Skin epidermis (tissue), 12 donors: ENCODE data around the gene PDE4C.

Source experiments
- H3K27ac ChIP-seq, 21 experiments: fragments of 200-600 bp; sonication (generic) in 11 of 21; one replicate each; pipeline ENCODE4 v1.5.0; 2020; ENCODE audit warnings: mild to moderate bottlenecking in 3 of 21, inconsistent platforms in 2 of 21, moderate library complexity in 2 of 21
- H3K4me3 ChIP-seq, 7 experiments: fragments of 200-600 bp; sonication (generic) in 2 of 7; one replicate each; pipeline ENCODE4 v1.5.0; 2020; ENCODE audit warnings: inconsistent platforms in 2 of 7, mild to moderate bottlenecking in 2 of 7, moderate library complexity in 1 of 7

Gene PDE4C

GRCh38 chr19:18204394-18205199, 21.6 kb downstream of the PDE4C start:
- Histone ChIP-seq H3K27ac (peak overlapping the region in 20 of 21 experiments; percentile 71 to 95 (median 88)), H3K4me3 (peak overlapping the region; percentile 31 to 91 (median 54))

DNA sequence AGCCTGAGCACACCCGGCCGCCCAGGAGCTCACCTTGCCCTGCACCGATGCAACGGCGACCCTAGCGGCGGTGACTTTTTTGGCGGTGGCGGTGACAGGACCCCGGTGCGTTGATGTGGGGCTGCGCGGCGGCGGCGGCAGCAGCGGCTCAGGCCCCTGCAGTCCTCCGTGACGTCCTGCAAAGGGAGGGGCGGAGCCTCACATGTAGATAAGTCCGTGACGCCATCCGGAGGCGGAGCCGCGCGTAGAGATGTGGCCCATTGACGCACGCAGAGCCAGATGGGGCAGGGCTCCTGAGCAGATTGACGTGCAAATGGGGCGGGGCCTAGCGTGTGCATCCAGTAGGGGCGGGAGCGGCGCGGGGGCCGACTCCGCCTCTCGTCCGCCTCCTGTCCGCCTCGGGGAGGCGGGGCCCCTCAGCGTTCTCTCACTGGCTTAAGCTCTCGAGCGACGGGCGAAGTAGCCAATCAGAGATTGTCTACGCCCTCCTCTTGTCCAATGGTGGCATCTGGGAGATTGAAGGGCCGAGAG, 22.3 kb downstream of the PDE4C start, which contains the start of gene RAB3A:
RAB3A (minus strand) TSS at position 180 of the 531 bp plus-strand sequence. CDS start 1,302 bp downstream, outside the sequence.
- Histone ChIP-seq H3K27ac (peak within 1 kb of the TSS in 20 of 21 experiments; percentile 71 to 95 (median 88)), H3K4me3 (peak within 1 kb of the TSS; percentile 56 to 91 (median 68))

DNA sequence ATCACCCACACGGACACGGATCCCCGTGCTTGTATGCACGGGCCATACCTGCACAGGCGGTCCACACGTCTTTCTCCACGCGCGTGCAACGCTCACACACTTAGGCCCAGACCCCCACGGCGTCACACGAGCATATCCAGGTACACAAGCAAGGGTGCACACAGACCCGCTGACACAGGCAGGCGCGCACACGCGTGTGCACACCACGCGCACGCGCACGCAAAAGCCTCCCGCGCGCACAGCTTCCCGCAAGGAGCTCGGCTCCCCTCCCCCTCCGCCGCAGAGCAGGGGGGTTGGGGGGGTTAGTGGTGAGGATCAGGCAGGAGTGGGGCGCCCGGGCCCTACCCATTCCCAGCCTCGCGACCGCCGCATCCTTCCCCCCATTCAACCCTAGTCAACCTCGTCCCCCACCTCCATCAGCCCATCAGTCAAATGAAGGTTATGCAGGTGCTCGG, 22.8 kb downstream of the PDE4C start:
- peak overlapping the region; percentile 56 to 91 (median 68) for H3K4me3 ChIP-seq
- H3K27ac ChIP-seq = peak overlapping the region in 12 of 21 experiments; percentile 8 to 86 (median 58)

- Histone ChIP-seq H3K4me3 (peak overlapping the region; percentile 56 to 91 (median 68)), H3K27ac (peak overlapping the region in 3 of 21 experiments; percentile 1 to 70 (median 64))
Observed at GRCh38 chr19:18202778-18203407, 23.3 kb downstream of the PDE4C start.

- no peak overlapping the region for H3K4me3 ChIP-seq
- H3K27ac ChIP-seq = peak overlapping the region in 1 of 21 experiments; percentile 1
Observed at GRCh38 chr19:18202397-18202777, 23.9 kb downstream of the PDE4C start.

- Histone ChIP-seq H3K27ac (no peak overlapping the region), H3K4me3 (no peak overlapping the region)
Observed at GRCh38 chr19:18198374-18198773, 27.9 kb downstream of the PDE4C start.

DNA sequence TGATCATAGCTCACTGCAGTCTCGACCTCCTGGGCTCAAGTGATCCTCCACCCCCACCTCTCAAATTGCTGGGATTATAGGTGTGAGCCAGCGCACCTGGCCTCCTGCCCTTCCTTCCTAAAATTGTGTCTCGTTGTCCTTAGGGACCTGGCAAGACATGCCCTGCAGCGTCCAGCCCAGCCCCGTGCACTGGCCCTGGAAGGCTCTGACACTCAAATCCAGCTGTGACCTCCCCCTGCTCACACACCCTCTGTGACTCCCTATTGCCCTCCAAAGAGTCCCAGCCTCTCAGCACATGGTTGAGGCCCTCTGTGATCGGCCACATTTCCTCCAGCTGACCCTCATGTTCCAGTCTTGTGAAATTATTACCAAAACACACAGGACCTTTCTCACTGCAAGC, 28.3 kb downstream of the PDE4C start:
- H3K27ac ChIP-seq = no peak overlapping the region
- H3K4me3 ChIP-seq = no peak overlapping the region

GRCh38 chr19:18197306-18197705, 28.9 kb downstream of the PDE4C start:
- no peak overlapping the region for H3K4me3 ChIP-seq
- H3K27ac ChIP-seq = no peak overlapping the region

DNA sequence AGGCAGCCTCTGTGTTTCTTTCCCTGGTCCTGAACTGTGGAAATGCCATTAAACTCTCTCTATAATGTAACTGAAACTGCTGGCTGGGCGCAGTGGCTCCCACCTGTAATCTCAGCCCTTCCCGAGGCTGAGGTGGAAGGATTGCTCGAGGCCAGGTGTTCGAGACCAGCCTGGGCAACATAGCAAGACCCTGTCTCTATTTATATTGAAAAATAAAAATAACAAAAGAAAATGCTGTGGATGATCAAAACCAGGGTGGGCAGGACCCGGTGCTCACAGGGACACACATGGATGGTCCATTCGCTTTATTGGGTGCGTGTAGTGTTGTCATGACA, 29.8 kb downstream of the PDE4C start:
- Histone ChIP-seq H3K27ac (peak overlapping the region in 1 of 21 experiments; percentile 10), H3K4me3 (no peak overlapping the region)

- Histone ChIP-seq H3K27ac (peak overlapping the region in 5 of 21 experiments; percentile 1 to 86 (median 23)), H3K4me3 (peak overlapping the region in 1 of 7 experiments; percentile 74)
Observed at GRCh38 chr19:18194554-18195238, 31.5 kb downstream of the PDE4C start.

GRCh38 chr19:18194181-18194530, 32.1 kb downstream of the PDE4C start:
- Histone ChIP-seq H3K27ac (peak overlapping the region in 4 of 21 experiments; percentile 23 to 86 (median 64)), H3K4me3 (peak overlapping the region in 6 of 7 experiments; percentile 66 to 97 (median 84))

- peak overlapping the region; percentile 60 to 97 (median 79) for H3K4me3 ChIP-seq
- peak overlapping the region in 20 of 21 experiments; percentile 41 to 92 (median 82) for H3K27ac ChIP-seq
Observed at GRCh38 chr19:18193388-18194180, 32.7 kb downstream of the PDE4C start.

GRCh38 chr19:18192673-18193387, 33.4 kb downstream of the PDE4C start, which contains the start of gene MPV17L2:
Gene MPV17L2 (plus strand): TSS chr19:18193218. CDS start chr19:18193282, 64 bp downstream.
- H3K4me3 ChIP-seq = peak within 1 kb of the TSS; percentile 60 to 97 (median 79)
- peak within 1 kb of the TSS; percentile 41 to 93 (median 86) for H3K27ac ChIP-seq

- H3K4me3 ChIP-seq = peak overlapping the region in 5 of 7 experiments; percentile 33 to 74 (median 57)
- peak overlapping the region in 18 of 21 experiments; percentile 52 to 93 (median 85) for H3K27ac ChIP-seq
Observed at GRCh38 chr19:18191640-18192062, 34.6 kb downstream of the PDE4C start.

DNA sequence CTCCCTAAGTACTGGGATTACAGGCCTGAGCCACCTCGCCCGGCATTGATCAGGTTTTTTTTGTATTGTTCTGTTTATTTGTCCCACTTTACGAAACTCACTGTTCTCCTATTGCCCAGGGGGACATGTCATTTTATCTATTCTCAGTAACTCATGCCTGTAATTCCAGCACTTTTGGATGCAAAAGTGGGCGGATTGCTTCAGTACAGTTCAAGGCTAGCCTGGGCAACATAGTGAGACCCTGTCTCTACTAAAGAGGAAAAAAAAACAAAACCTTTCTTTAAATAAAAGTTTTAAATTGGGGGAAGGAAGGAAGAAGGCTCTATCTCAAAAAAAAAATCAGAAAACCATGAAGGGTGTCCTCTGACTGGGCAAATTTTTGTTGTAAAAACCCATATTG, 36.0 kb downstream of the PDE4C start:
- Histone ChIP-seq H3K4me3 (no peak overlapping the region), H3K27ac (no peak overlapping the region)

GRCh38 chr19:18185538-18185937, 40.7 kb downstream of the PDE4C start:
- Histone ChIP-seq H3K4me3 (no peak overlapping the region), H3K27ac (no peak overlapping the region)

DNA sequence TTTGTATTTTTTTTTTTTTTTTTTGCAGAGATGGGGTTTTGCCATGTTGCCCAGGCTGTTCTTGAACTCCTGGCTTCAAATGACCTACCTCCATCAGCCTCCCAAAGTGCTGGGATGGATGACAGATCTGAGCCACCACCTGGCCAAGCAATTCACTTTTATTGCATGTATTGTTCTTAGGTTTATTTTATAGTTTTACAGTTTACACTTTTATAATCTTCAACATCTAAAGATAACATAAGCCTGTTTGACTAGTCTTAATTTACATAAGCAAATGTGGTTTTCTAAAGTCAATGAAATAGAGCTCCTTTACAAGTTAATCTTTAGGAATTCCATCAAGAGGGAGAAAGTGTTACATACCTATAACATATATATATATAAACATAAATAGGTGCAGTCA, 42.7 kb downstream of the PDE4C start:
- Histone ChIP-seq H3K27ac (no peak overlapping the region), H3K4me3 (no peak overlapping the region)

GRCh38 chr19:18179957-18180356, 46.3 kb downstream of the PDE4C start:
- Histone ChIP-seq H3K4me3 (no peak overlapping the region), H3K27ac (no peak overlapping the region)
